GM21723 (cell line): ENCODE measurements around the gene TMPRSS13.
"Not testable (repeated sequence)": the region's sequence is repeated elsewhere in the genome, so short reads cannot be mapped to it uniquely, and the experiment has no call there.

Experiments
- ATAC-seq: cut with Tn5 transposase; IDR thresholded peaks from one replicate; pipeline ENCODE4 v1.9.1; 2021; ENCODE audit warnings: mild to moderate bottlenecking, moderate library complexity; ENCODE audit not compliant: unreplicated experiment

Gene TMPRSS13

DNA sequence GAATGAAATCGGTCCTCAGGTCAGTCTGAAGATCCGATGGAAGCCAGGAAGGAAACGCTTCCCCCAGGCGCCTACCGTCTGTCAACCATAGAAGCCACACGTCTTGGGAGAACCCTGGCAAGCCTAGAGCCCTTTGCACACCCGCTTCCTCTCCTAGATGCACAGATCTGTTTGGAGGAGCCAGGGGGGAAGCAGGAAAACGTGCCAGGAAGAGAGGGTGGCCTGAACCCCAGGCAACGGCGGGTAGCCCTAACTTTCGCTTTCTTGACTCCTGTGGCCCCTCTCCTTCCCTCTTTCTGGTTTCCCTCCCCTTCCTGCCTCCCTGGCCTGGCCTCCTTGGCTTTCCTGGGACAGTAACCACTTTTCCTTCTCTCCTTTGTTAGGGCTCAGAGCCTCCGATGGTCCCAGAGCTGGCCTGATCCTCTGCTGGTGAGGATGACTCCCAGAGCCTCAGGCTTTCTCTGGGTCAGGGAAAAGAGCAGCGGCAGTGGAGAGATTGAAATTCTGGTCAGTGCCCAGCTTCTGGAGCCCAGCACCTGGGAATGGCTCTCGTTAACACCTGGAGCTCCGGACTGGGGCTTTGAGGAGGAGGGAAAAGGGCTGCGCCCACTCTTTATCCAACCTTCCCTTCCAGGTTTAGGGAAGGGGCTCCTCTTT, 54.8 kb downstream of the TMPRSS13 start:
- ATAC-seq: no peak

DNA sequence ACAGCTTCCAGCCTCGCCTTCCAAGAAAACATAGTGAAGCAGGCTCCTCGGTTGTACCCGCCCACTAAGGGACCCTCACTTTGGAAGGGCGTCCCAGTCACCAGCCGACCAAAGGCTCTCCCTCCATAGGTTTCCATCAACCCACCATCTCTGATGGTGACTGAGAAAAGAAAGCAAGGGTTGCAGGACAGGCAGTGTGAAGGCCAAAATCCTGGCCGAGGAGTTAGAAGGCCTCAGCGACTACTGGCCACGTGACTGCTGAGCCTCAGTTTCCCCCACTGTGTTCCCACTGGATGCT, 55.4 kb downstream of the TMPRSS13 start:
- ATAC-seq: no peak

DNA sequence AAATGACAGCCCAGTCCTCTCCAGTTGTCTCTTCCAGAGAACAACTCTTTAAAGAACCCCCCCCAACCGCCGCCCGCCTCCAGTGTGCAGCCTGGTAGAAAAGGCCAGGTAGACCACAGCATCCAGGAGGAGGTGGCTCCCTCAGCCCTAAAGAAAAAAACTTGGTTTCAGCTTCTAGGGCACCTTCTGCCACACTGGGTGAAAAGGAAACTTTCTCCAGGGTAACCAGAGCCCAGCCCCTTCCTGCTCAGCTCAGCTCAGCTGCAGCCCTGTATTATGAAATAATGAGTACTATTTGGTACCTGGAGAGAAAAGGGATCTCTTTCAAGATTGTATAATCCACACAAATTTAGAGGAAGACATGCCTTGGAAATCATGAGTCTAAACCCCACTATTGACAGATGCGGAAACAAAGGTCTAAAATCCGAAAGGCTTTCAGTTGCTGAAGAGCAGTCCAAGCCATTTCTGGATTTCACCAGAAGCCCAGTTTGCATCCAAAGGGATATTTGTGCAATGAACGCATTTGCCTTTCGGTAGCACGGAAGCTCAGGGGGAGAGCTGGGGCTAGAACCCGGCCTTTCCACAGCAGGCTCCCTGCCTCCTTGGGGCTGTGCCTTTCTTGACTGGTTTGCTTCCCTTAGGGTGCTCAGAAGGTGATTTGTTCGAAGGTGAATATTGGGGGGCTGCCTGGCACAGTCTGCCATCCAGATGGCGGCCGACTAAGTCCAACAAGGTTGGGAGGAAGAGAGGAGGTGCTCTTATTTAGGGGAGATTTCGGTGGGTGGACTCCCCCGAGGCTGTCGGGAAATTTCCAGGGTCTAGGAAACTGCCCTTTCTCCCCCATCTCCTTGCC, 56.0 kb downstream of the TMPRSS13 start:
- ATAC-seq: no peak

DNA sequence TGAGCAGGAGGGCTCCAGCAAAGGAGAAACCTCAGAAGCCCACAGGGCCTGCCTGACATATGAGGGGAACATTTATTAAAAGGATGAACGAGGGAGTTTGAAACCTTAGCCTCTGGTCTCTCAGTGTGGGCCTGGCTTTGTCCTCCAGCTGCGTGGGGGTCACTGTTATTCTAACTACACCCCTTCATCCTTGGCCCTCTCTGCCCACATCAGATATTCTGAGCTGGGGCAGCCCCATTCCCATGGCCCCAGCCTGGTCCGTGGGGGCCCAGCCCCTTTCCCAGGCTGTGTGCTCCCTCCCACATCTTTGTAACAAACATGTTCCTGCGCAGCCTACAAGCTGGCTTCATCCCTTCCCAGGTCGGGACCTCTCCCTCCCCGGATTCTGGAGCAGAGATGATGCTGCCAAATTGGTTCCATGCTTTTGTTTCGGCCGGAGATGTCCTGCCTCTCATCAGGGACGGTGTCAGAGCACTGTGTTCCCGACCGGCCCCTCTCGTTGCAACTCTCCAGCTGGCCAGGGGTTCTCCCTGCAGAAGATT, 56.7 kb downstream of the TMPRSS13 start:
- no peak for ATAC-seq

DNA sequence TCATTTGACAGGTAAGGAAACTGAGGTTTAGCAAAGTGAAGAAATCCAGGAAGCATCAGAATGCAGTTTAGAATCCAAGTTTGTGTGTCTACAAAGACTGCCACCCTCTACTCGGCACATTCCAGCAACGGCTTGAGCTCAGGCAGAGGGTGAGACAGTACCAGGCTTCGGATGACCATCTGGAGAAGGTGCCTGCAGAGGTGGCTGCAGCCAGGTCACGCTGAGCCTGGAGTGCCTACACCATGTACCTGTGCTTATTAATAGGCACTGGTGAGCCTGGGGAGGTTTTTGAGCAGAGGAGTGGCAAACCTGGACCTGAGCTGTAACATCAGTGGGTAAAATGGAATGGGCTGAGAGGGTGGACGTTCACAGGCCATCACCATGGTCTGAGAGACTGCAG, 57.4 kb downstream of the TMPRSS13 start:
- ATAC-seq: no peak

DNA sequence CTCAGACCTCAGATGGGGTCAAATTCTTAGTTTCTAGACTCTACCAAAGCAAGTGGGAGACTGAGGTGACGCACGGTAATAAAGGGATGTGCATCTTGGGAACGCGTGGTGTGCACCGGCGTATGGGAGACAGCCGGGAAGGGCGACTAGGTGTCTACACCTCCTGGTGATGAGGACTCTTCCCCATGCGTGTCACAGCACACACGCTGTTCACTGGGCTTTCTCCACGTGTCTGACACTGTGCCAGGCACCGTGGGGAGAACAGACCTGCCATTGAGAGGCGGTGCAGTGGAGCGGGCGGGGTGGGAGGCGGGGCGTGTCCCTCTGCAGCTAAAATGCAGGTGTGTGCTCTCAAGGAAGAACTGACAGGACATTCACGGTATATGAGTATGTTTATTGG, 58.0 kb downstream of the TMPRSS13 start:
- ATAC-seq: no peak

DNA sequence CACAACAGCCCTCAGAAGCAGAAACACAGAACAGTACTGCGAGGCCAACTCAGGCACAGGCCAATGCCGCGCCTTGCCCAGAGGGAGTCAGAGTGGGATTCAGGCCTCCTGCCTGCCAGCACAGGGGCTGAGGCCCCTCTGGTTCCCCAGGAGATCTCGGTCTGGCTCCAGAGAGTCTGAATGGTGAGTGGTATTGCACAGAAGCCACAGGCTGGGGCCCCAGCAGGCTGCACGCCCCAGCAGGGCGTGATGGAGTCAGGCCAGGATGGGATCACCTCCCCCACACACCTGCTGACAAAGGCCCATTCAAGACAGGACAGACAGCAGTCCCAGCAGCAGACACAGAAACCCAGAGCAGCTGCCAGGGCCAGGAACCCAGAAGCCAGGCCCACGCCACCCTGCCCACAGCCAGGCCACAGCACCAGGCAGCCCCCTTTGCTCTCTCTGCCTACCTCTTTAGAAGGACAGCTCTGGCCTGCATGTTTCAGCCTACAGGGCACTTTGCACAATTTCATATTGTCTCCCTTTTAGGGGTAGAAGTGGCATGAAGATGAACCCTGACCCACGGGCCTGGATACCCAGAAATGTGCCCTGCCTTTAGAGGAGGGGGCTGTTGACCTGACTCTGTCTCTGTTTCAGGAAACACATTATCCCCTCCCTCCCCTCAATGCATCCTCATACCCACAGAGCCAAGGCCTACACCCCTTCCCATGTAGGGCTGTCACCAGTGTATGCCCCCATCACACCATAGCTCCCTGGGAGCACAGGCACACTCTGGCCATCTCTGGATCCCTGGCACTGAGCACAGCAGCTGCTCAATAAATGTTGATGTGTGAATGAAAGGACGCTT, 58.9 kb downstream of the TMPRSS13 start:
- ATAC-seq: no peak

DNA sequence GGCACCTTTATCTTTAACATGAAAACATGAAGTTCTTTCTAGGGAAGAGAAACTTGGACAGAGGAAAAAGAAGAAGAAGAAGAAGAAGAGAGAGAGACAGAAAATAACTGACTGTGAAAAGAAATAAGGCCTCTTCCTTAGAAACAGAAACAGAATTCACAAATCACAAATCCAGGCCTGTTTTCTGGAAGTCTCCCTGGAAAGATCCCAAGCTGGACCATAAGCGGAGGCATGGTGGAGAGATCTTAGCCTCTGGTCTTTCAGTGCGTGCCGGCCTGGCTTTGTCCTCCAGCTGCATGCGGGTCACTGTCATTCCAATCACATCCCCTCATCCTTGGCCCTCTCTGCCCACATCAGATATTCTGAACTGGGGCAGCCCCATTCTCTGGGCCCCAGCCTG, 59.6 kb downstream of the TMPRSS13 start:
- no peak for ATAC-seq

DNA sequence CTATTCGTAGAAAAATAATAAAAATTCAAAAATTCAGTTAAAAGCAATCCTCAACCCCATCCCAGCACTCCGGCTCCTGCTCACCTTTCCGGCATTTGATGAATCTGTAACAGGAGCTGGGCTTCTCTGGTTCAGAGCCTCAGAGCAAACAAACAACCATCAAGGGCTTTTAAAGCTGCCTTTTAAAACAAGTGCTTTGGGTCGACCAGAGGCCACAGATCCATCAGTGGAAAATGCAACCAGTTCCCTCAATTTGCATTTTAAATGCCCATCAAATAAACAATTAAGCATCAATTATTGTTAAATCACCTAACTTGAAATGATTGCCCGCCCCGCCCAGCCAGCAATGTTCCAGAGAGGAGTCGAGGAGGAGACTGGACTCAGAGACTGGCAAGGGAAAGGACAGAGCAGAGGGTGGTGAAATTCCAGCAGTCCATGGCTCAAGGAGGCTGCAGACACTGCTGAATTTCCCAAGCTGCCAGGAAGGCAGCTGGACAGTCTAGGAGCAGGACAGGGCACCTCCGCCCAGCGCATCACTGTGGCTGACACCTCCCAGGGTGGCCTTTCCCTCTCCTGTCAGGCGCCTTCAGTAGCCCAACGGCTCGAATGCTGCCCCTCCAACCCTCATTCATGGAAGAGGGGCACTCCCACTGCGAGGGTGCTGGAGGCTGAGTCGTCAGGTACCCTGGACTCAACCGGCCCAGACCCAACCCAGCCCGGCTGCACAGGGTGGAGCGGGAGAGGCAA, 60.2 kb downstream of the TMPRSS13 start:
- no peak for ATAC-seq

DNA sequence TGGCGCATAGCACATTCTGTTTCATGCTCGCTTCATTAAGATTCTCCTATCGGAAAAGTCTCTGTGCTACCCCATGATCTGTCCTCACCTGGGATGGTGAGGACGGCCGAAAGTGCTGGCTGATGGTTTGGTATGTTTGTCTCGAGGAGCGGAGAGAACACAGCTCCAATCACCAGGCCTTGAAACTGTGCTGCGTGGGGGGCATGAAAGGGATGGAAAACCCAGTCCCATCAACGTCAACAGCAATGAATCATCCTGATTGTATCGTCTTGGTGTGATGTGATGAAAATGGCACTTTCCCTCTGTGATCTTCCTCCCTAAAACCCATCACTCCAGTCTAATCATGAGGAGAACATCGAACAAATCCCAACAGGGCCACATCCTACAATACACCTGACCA, 61.1 kb downstream of the TMPRSS13 start:
- no peak for ATAC-seq

DNA sequence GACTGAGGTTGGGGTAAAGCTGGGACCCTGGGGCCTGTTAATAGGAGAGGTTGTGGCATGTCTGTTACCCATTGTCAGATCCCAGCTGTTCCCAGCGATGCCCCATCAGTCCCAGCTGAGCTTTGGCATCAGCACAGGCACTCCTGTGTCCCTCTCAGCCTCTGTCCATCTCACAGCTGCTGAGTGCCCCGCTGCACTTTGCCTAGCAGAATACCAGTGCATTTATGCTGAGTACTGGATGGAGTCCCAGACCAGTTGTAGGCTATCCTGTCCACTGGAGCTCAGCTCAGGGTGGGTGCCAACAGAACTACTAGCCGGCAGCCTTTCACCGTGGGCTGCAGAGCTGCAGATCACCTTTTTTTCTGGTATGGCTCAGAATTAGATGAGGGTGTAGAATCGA, 62.7 kb downstream of the TMPRSS13 start:
- ATAC-seq: no peak

DNA sequence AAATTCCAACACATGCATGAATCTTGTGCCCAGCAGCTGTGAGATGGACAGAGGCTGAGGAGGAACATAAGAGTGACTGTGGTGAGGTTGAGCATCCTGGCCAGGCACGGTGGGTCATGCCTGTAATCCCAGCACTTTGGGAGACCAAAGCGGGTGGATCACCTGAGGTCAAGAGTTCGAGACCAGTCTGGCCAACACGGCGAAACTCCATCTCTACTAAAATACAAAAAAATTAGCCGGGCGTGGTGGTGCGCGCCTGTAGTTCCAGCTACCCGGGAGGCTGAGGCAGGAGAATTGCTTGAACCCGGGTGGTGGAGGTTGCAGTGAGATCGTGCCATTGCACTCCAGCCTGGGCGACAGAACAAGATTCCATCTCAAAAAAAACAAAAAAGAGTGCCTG, 63.7 kb downstream of the TMPRSS13 start:
- not testable (repeated sequence) for ATAC-seq

DNA sequence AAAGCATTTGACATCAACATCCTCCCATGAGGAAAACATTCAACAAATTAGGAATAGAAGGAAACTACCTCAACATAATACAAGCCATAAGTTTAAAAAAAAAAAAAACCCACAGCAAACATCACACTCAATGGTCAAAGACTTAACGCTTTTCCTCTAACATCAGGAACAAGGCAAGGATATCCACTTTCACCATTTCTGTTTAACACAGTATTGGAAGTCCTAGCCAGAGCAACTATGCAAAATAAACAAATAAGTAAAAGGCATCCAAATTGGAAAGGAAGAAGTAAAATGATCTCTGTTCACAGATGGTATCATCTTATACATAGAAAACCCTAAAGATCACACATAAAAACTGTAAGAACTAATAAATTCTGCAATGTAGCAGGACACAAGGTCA, 65.8 kb downstream of the TMPRSS13 start:
- ATAC-seq: no peak

DNA sequence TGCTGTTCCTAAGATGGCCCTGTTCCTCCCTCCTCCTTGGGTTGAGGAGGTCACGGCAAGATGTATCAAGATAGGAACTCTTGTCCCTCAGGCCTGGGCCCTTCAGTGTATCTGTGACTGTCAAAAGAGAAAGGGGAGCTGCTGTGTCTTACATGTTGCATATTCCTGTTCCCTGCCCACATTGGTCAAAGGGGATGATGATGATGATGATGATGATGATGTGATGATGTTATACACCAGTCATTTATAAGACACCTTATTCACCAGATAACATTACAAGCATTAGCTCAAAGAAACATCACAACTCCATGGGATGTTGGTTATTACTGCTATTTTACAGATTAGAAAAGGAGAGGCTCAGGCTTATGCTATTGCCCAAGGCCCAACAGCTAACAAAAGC, 66.4 kb downstream of the TMPRSS13 start:
- no peak for ATAC-seq

DNA sequence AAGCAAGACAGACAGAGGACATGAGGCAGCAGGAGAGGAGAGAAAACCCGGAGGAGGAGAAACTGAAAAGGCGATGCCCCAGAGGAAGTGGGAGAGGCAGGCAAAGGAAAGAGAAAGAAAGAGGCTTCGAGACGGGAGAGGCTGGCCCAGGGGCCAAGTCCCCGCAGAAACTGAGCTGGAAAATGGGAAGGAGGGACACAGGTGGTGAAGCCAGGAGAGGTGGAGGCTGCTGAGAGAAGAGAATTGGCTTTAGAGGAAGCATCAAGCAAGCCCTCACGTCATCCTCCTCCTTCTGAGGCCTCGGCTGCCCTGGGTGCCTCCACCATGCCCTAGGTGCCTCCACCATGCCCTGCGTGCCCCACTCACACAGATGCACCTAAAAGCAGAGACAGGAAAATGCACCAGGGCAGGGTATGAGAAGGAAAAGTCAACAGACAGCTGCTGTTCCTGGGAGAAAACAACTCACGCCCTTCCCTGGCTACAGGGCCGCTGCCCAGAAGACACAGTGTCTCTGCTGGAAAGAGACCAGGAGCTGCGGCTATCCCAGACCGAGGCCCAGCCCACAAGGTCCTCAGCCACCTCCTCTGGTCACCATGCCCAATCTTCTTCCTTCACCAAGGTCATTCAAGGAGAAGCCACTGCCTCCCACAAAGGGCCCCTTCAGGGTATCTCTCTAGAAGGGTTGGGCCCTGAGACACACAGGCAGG, 67.0 kb downstream of the TMPRSS13 start:
- ATAC-seq: no peak

DNA sequence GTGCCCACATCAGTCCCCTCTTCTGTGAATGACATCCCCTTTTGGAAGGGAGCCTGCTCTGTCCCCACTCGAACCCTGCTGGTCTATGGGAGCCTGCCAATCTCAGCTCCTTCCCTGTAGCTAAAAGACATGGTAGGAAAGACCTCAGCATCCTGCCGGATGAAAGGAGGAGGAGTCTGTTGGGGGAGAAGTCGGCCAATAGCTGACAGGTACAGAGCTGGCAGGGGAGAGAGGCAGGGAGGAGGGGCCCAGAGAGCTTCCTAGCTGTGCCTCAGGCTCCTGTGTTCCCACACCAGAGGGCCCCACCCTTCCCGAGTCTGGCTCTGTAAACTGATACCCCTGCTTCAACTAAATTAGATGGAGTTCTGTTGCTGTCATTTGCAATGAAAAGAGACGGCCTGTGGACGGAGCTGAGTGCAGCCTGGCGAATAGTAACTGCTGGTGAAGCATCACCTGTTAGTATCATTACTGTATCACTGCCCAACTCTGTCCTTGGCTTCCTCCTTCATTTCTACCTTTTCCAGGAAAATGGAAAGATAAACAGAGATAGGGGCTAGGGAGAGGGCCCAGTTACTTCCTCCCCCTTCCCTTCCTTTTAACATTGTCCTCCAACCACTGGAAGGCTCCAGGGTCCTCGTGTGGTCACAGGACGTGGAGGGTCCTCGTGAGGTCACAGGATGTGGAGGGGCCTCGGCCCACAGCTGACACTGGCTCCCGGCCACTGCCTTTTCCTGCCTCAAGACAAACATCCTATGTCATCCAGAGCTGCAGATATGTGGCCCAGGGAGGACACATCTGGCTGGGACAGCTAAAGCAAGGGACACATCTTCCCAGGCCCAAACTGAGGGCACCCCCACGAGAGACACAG, 67.8 kb downstream of the TMPRSS13 start:
- no peak for ATAC-seq

DNA sequence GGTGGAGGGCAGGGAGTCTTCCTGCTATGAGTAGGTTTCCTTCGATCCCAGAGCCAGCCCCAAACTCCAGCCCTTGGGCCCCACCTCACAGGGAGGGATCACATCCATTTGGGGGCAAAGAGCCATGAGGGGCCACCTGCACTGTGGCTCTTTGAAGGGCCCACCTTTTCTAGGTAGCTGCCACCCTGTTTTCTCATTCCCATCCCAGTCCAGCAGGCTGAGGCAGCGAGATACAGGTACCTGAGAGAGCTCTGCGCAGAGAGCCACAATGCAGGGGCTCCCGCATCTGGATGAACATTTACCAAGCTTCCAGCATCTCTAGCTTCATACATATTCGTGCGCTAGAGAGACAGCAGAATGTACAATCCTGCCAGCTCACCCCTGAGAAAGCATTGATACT, 69.1 kb downstream of the TMPRSS13 start:
- no peak for ATAC-seq

DNA sequence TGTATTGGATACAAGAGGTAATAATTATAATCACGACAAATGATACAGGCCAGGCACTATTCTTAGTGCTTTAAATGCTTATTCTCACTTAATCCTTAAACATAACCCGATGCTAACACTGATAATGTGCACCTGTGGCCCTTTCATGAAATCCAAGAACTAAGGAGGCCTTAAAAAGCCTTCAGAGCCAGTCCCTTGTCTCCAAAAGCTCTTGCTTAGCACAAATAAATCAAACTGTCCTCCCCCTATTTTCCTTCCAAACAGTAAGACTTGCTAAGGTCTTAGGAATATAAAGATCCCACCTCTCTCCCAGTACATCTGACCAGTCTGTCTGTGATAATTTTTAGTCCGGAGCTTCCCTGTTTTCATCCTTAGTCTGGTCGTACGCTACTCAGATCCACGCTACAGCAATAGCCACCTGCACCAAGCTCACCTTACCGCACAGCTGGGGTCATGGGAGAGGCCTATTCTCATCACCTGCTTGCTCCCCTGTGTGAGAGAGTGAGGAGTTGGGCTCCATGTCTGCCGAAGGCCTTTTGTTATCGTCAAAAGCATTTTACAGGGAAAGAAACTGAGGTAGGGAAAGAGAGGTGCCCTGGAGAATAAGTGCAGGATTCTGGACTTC, 69.6 kb downstream of the TMPRSS13 start:
- ATAC-seq: no peak

DNA sequence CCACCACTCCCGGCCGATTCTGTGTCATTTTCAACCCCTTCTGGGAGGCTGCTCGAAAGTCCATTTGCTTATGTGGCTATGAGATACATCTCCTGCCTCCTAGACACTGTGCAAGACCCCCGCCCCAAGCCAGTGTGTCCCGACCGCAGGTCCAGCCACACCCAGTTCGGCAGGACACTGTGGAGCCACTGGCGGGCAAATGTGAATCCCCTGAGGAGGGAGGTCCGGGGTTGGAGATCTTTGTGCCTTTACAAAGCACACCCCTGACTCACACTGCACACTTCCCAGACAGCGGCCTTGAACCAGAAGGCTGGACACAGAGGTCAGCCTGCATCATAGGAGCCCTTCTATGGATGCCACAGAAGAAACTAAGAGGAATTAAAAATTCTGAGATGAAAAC, 70.1 kb downstream of the TMPRSS13 start:
- no peak for ATAC-seq
